ENCODE data around the gene SMAD3.

The SMAD3 gene

DNA sequence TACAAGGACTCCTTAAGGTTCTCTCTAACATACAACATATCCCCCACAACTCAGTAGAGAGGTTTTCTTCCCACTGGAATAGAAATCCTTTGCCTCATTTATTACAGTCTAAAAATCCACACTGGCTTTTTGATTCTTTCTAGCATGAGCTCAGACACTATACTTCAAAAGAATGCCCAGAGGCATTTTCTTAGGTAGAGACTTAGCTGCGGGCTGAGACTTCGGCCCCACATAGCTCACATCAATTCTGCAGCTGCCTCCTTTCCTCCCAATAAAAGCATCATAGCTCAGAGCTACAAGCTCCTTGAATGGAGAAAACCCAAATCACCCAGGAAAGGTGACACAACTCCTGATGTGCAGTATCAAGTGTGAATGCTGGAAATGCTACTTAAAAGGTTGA, 136.7 kb downstream of the SMAD3 start:
- DNase-seq = no peak

- no peak for DNase-seq
Measured at GRCh38 chr15:67202991-67203390, 137.6 kb downstream of the SMAD3 start.

DNA sequence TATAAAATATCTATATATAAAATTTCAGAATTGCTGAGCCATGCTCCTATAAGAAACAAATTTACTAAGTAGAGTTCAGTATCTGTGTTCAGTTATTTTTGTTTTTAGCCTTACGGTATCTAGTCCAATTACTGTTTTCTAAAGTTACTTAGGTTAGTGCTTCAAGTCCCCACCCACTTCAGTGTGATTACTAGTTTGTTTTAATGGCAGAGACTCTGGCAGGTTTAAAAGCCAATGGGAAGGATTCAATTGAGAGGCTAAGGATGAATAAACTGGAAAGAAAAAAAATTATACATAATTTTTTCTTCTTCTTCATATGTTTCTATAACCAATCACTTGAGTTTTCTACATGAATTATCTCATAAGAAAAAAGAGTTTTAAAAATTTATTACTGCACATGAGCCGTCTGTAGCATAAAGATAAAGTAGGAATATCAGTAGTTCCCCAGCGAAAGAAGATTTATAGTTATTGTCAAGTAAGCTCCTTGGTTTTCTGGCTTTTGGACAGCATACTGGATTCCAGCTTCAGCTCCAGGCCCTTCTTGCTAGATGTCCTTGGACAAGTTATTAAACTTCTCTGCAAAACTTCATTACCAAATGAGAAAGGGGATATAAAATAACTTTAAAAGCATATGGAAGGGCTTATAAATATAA, 142.3 kb downstream of the SMAD3 start:
- DNase-seq = no peak

- DNase-seq = no peak
Measured at GRCh38 chr15:67208396-67208795, 143.0 kb downstream of the SMAD3 start.

- DNase-seq = no peak
Measured at GRCh38 chr15:67210555-67211168, 145.3 kb downstream of the SMAD3 start.

DNA sequence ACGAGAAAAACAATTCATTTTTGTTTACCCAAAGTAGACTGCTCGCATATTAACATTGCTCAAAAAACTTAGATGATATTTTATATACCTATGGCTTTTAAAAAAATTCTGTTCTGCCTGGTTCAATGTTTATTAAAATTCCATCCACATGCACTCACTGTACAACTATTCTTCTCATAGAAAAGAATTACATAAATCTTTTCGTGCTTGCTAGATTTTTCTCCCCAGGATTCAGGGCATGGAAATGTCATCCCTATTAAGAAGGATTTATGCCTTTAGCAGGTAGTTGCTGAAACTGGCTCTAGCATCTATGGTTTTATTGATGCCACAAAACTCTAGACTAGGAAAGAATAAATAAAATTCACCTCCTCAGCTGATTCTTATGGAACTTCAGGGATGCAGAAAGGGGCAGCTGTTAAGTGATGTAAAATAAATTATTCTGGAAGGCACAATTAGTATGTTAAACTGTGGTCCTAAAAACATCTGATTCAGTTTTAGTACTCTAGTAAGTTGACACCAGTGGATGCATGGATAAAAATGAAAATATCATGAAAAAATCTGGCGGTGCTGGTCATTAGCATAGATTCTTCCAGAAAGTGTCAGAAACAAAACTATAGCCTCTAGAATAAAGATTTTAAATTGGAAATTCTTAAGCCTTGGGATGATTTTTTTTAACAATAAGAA, 147.4 kb downstream of the SMAD3 start:
- DNase-seq = no peak

GRCh38 chr15:67215102-67215501, 149.7 kb downstream of the SMAD3 start:
- DNase-seq = no peak

DNA sequence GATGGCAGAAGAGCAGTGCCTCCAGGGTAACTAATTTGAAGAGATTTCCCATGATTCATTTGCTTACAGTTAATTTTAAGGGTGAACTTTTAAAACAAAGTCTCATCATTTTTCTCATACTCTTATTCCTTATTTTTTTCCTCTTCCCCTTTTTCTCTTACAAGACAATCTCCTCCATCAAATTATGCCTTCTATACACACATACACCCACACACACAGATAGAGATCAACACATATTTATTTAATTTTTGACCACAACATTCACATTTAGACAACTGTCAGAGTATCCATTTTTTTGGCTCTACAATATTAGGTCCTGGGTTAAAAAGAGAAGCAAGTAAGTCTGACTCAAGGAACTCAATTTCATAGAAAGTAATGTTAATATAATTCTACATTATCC, 151.5 kb downstream of the SMAD3 start:
- no peak for DNase-seq

- no peak for DNase-seq
Measured at GRCh38 chr15:67218428-67218827, 153.0 kb downstream of the SMAD3 start.

DNA sequence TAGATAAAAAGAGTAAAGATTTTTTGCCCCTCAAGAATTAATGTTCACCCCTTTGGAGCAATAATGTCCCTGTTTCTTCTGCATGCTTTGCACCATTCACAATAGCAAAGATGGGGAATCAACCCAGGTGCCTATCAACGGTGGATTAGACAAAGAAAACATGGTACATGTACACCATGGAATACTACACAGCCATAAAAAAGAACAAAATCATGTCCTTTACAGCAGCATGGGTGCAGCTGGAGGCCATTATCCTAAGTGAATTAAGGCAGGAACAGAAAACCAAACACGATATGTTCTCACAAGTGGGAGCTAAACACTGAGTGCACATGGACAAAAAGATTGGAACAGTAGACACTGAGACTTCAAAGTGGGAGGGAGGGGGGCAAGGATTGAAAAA, 153.9 kb downstream of the SMAD3 start:
- DNase-seq = no peak

GRCh38 chr15:67224889-67225288, 159.5 kb downstream of the SMAD3 start:
- DNase-seq = no peak

- DNase-seq = no peak
Measured at GRCh38 chr15:67225336-67225735, 159.9 kb downstream of the SMAD3 start.

DNA sequence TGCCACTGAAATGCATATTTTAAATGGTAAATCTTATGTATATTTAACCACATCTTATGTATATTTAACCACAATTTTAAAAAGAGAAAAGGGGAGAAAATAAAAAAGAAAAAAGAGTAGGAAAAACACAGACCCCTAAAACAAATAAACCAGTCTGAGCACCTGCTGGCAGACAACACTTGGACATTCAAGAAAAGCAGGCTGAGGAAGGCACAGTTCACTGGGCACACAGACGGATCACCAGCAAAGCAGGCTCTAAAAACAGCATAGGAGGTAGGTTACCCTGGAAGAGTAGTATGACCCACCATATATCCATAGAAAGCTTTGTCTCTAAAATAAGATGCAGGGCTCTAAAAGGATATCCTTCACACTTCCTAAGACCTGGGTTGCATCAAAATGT, 162.0 kb downstream of the SMAD3 start:
- DNase-seq = no peak

- DNase-seq = no peak
Measured at GRCh38 chr15:67227846-67228245, 162.4 kb downstream of the SMAD3 start.

DNA sequence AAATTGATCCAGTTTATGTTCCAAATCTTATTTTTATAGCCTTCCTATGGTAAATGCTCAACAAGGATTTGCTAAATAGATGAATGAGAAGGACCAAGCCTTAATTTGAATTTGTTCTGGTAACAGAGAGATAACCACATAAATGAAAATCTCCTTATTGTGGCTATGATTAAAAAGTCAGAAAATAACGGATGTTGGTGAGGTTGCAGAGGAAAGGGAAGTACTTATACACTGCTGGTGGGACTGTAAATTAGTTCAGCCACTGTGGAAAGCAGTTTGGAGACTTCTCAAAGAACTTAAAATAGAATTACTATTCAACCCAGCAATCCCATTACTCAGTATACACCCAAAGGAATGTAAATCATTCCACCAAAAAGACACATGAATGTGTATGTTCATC, 162.9 kb downstream of the SMAD3 start:
- no peak for DNase-seq

GRCh38 chr15:67230504-67230903, 165.1 kb downstream of the SMAD3 start:
- no peak for DNase-seq

GRCh38 chr15:67232591-67232990, 167.2 kb downstream of the SMAD3 start:
- DNase-seq = no peak

DNA sequence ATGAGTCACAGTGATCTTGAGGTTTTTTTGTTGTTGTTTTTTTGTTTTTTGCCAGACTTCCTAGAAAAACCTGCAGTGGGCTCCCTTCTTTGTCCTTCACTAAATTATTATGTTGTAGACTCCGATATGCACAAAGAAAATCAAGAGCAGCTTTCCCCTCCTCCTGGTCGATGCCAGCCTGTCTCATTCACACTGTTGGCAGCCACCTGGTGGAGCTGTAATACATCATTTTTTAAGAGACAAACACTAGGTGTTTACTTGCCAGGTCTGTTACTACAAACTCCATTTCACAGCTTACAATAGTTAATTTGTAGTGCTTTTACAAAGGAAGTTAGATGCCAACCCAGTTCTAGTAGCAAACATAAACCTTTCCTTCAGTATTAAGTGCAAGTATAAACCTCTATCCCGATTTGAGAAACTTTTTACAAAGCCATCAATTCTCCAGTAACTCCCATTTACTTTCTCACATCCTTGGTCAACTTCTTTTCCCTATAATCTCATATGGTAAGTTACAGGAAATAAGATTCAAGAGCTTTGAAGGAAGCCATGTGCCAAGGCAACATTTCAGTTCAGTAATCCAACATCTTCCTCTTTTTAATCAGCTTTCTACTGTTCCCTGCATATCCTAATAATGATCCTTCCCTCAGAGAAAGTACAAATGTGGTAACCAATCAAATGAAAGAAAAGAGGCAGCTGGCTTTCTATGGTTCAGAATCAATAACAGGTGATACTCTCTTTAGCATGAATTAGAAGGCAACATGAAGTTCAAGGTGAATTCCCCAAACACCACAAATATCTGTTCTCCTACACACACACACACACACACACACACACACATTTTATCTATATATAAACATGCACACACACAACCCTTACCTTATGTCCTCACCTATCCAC, 175.1 kb downstream of the SMAD3 start:
- peak; percentile 66 for DNase-seq

GRCh38 chr15:67241132-67241855, 175.9 kb downstream of the SMAD3 start:
- DNase-seq = no peak

GRCh38 chr15:67242708-67243111, 177.3 kb downstream of the SMAD3 start:
- no peak for DNase-seq

Data from activated effector memory CD4-positive, alpha-beta T cell treated with anti-CD3 and anti-CD28 coated beads, Interleukin-2, amount 50 U/mL, for 16 hours (primary cell).